ENCODE results near the gene EPB41L2.

EPB41L2 gene

DNA sequence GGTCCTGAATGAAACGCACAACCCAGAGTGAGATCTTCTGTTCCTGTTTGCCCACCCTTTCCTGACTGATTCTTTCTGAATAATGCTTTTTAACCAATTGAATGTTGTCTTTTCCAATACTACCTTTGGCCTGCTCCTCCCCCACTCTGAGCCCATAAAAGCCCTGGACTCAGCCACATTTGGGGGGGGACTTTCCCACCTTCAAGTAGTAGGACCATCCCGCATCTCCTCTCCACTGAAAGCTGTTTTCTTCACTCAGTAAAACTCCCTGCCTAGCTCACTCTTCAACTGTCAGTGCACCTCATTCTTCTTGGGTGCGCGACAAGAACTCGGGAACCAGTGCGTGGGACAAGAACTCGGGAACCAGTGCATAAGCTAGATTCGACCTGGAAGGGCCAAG, 77.9 kb downstream of the EPB41L2 start:
- no peak for DNase-seq (ENCODE audit: low read depth)
- TF ChIP-seq, protein P1, sequence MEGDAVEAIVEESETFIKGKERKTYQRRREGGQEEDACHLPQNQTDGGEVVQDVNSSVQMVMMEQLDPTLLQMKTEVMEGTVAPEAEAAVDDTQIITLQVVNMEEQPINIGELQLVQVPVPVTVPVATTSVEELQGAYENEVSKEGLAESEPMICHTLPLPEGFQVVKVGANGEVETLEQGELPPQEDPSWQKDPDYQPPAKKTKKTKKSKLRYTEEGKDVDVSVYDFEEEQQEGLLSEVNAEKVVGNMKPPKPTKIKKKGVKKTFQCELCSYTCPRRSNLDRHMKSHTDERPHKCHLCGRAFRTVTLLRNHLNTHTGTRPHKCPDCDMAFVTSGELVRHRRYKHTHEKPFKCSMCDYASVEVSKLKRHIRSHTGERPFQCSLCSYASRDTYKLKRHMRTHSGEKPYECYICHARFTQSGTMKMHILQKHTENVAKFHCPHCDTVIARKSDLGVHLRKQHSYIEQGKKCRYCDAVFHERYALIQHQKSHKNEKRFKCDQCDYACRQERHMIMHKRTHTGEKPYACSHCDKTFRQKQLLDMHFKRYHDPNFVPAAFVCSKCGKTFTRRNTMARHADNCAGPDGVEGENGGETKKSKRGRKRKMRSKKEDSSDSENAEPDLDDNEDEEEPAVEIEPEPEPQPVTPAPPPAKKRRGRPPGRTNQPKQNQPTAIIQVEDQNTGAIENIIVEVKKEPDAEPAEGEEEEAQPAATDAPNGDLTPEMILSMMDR (IDR thresholded peaks at IDR 0.05; ENCODE audit: control insufficient read depth, insufficient read depth, low read depth, low read length, missing control alignments): no peak
- H3K4me3 ChIP-seq (ENCODE audit: control insufficient read depth, low read depth, low read length): no peak overlapping the region

- H3K4me3 ChIP-seq (ENCODE audit: control insufficient read depth, low read depth, low read length): no peak overlapping the region
- DNase-seq (ENCODE audit: low read depth): no peak
- TF ChIP-seq, protein P1 (IDR thresholded peaks at IDR 0.05; ENCODE audit: control insufficient read depth, insufficient read depth, low read depth, low read length, missing control alignments): no peak
These were observed 80.0 kb downstream of the EPB41L2 start for GRCh38 chr6:130982941-130983456.

- no peak for DNase-seq (ENCODE audit: low read depth)
- H3K4me3 ChIP-seq (ENCODE audit: control insufficient read depth, low read depth, low read length): no peak overlapping the region
- TF ChIP-seq, protein P1 (IDR thresholded peaks at IDR 0.05; ENCODE audit: control insufficient read depth, insufficient read depth, low read depth, low read length, missing control alignments): no peak
These were observed 80.9 kb downstream of the EPB41L2 start for GRCh38 chr6:130982135-130982534.

DNA sequence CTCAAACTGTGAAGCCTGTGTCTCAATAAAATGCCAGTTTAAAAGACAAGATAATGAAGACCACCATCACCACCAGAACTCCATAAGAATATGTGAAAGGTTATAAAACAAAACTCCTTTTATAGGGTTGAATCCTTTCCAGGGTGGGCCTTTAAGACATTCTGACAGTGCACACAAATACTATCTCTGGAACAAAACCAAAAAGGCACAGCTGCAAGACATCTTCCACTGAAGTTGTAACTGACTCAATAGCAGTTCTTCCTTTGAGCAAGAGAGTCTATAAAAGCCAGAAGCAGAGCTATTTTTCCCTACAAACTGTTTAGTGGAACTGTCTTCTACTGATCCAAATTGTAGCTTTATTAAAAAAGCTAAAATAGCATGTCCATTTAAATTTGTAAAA, 81.6 kb downstream of the EPB41L2 start:
- no peak for DNase-seq (ENCODE audit: low read depth)
- TF ChIP-seq, protein P1 (IDR thresholded peaks at IDR 0.05; ENCODE audit: control insufficient read depth, insufficient read depth, low read depth, low read length, missing control alignments): no peak
- no peak overlapping the region for H3K4me3 ChIP-seq (ENCODE audit: control insufficient read depth, low read depth, low read length)

- TF ChIP-seq, protein P1 (IDR thresholded peaks at IDR 0.05; ENCODE audit: control insufficient read depth, insufficient read depth, low read depth, low read length, missing control alignments): no peak
These were observed 82.6 kb downstream of the EPB41L2 start for GRCh38 chr6:130980310-130981032.

DNA sequence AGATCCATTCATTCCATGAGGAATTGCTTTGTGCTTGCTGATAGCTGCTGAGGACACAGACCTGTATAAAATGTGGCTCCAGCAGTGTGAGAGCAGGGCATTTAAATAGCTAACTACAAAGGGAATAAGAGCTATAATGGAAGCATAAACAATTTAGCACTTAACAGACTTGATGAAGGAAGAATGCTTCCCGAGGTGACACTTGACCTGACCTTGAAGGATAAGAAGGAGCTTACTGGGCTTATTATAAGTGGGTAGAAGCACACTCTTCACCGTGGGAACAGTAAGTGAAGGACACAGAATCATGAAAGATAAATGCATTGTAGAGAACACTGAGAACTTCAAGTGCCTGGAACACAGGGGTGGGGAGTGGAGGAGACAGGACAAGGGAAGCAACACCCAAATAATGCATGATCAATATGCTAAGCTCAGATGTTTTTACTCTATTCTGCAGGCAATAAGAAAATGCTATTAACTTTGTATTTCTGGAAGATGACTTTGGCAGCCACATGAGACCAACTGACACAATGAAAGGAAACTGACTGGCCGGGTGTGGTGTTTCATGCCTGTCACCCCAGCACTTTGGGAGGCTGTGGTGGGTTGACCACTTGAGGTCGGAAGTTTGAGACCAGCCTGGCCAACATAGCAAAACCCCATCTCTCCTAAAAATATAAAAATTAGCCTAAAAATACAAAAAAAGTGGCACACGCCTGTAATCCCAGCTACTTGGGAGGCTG, 84.2 kb downstream of the EPB41L2 start:
- no peak for DNase-seq (ENCODE audit: low read depth)
- TF ChIP-seq, protein P1 (IDR thresholded peaks at IDR 0.05; ENCODE audit: control insufficient read depth, insufficient read depth, low read depth, low read length, missing control alignments): no peak
- H3K4me3 ChIP-seq (ENCODE audit: control insufficient read depth, low read depth, low read length): no peak overlapping the region

More at GRCh38 chr6:130980310-130981032, 82.6 kb downstream of the EPB41L2 start:
- no peak for DNase-seq (ENCODE audit: low read depth)
- H3K4me3 ChIP-seq (ENCODE audit: control insufficient read depth, low read depth, low read length): no peak overlapping the region

Measured in AG09309 (cell line).